AG09319 (cell line): Measurements from ENCODE around the gene HYLS1.

Source experiments
- DNase-seq: peaks from one replicate; pipeline ENCODE4 v3.0.0-alpha.2; 2010; ENCODE audit warnings: low read depth; ENCODE audit errors: extremely low read depth
- TF ChIP-seq, protein P1 (sequence below): IDR thresholded peaks from 2 replicates; pipeline ENCODE4 v1.5.1; 2011; ENCODE audit warnings: low read depth, mild to moderate bottlenecking, inconsistent platforms, low read length, moderate library complexity

HYLS1 gene

DNA sequence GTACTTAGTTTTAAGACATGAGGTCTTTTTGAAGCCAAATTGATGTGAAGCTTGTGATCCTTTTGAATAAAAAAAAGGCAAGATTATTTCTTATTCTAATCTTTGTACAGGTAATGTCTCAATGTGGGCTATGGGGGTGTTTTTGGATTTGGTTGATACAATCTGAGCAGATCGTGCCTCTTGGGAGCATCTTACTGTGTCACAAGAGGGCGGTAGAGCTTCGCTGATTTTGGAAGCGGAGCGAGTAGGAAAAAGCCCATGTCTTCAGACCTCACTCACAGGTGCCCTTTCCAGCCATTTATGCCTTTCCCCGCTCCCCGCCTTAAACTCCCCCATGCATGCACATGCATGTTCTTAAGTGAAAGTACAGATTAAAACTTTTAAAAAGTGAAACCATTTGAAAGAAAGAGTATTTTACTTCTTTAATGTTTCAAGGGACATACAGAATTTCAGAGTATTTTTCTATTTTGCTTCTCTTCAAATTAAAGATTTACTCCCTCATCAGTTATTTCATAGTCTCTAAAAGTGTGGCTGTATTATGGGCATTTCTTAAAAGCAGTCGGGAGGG, 35.6 kb downstream of the HYLS1 start:
- DNase-seq: peak; percentile 30
- TF ChIP-seq, protein P1, sequence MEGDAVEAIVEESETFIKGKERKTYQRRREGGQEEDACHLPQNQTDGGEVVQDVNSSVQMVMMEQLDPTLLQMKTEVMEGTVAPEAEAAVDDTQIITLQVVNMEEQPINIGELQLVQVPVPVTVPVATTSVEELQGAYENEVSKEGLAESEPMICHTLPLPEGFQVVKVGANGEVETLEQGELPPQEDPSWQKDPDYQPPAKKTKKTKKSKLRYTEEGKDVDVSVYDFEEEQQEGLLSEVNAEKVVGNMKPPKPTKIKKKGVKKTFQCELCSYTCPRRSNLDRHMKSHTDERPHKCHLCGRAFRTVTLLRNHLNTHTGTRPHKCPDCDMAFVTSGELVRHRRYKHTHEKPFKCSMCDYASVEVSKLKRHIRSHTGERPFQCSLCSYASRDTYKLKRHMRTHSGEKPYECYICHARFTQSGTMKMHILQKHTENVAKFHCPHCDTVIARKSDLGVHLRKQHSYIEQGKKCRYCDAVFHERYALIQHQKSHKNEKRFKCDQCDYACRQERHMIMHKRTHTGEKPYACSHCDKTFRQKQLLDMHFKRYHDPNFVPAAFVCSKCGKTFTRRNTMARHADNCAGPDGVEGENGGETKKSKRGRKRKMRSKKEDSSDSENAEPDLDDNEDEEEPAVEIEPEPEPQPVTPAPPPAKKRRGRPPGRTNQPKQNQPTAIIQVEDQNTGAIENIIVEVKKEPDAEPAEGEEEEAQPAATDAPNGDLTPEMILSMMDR: peak; percentile 94

DNA sequence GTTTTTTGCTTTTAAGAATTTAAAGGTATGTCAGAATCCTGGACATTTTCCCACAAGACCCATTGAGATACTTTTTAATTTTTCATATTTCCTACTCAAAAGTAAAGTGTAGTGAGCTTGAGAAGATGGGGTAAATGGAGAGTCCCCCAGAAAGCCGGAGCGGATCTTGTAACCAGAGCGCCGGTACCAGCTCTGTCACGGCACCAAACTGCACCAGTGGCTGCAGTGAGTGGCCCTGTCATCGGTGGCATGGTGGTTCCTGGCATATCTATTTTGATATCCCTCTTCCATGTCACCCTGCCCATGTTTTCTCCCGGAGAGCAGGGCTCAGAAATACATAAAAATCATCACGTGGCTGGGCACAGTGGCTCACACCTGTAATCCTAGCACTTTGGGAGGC, 36.2 kb downstream of the HYLS1 start:
- no peak for DNase-seq
- TF ChIP-seq, protein P1: no peak

- DNase-seq: no peak
- TF ChIP-seq, protein P1: no peak
These were observed 37.0 kb downstream of the HYLS1 start for GRCh38 chr11:125924384-125925007.

DNA sequence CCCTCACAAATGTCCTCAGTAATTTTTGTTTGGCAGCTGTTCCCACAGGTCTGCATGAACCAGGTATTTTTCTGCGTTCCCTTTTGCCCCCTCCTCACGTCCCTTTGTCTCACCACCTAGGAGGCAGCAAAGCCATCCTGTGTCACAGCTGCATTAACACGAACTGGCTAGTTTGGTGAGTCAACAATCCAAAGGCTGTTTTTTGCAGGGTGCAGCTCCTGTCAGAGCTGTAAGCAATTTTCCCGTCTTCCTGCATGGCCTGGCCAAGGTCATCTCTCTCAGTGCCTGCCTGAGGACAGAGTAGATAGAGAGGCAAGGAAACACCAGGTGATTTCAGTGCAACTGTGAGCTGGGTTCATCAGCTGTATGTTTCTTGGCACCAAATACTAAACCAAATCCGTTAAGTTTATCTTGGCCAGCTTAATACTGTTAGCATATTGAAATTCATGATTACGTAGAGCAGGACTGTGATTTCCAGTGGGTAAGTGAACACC, 37.8 kb downstream of the HYLS1 start:
- no peak for DNase-seq

GRCh38 chr11:125925804-125926203, 38.3 kb downstream of the HYLS1 start:
- DNase-seq: no peak
- TF ChIP-seq, protein P1: no peak

More for the DNA sequence above, 37.8 kb downstream of the HYLS1 start:
- TF ChIP-seq, protein P1: no peak

DNA sequence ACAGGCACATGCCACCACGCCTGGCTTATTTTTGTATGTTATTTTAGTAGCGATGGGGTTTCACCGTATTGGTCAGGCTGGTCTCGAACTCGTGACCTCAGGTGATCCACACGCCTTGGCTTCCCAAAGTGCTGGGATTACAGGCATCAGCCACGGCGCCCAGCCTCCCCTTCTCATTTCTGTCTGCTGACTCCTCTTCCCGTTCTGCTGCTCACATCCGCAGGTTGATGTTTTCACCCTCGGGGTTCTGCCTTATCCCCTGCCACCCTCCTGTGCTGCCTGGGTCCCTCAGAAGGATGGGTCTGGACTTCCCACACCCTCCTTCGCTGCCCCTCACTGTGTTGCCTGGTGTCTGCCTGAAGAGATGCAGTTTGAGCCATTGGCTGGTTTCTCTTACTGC, 39.2 kb downstream of the HYLS1 start:
- TF ChIP-seq, protein P1: no peak
- no peak for DNase-seq

- DNase-seq: no peak
- TF ChIP-seq, protein P1: no peak
These were observed 42.1 kb downstream of the HYLS1 start for GRCh38 chr11:125929445-125930075.
